Right cardiac atrium (tissue), 5 donors: ENCODE measurements around the gene NCF4. TPM values are rescaled to one million over a fixed set of nuclear protein-coding genes. Genes with fewer than 3 reads are reported as not detected.

Experiments used
- ATAC-seq, 2 donors: fragments of 200-7000 bp; cut with Tn5 transposase; one replicate each; pipeline versions ENCODE4 v1.8.0 to v1.9.1; 2020; ENCODE audit warnings: moderate library complexity in 2 of 2, mild to moderate bottlenecking in 1 of 2
- DNase-seq, 3 donors: peaks; one replicate each; pipeline ENCODE4 v3.0.0-alpha.2; 2020
- H3K27ac ChIP-seq: one replicate; pipeline ENCODE4 v1.5.1; 2013; ENCODE audit warnings: mild to moderate bottlenecking, low read length, control low read depth, moderate library complexity
- H3K27me3 ChIP-seq: one replicate; pipeline ENCODE4 v1.6.1; 2013; ENCODE audit not compliant: control insufficient read depth, insufficient read depth
- H3K4me1 ChIP-seq: one replicate; pipeline ENCODE4 v1.6.1; 2013; ENCODE audit warnings: low read length; ENCODE audit not compliant: control insufficient read depth, insufficient read depth
- H3K4me3 ChIP-seq: one replicate; pipeline ENCODE4 v1.5.1; 2013; ENCODE audit warnings: low read length, control low read depth
- H3K9me3 ChIP-seq: one replicate; pipeline ENCODE4 v1.6.1; 2013; ENCODE audit warnings: low read length; ENCODE audit not compliant: control insufficient read depth
- WGBS: extraction: QIAGEN DNeasy Blood & Tissue Kit; methylation state at CpG from one replicate; pipeline ENCODE4 v1.1.7; 2013; 5-methylcytosine and 5-hydroxymethylcytosine counted together
- intact Hi-C, 4 donors: fragments of 100-400 bp; cut with DNase I; formaldehyde crosslinking; loops; one replicate each; pipeline versions ENCODE4 v1.11.0 to v1.14.0; 2022 to 2023
- polyA plus RNA-seq: library from polyadenylated mRNA; stranded (reverse); fragments of 200-250 nt; gene quantifications from one replicate; pipeline ENCODE4 v1.2.3, GENCODE V29; 2013
- total RNA-seq, 4 donors: library from RNA; stranded (reverse); fragmentation: NEBNext Ultra II Directional; extraction: Animal tissue kit (Norgen Biotek cat#: 25700); gene quantifications; one replicate each; pipeline ENCODE4 v1.2.1, GENCODE V29; 2021
- donor health status: healthy with polysubstance abuse.
- donor health status: DM: no; HTN: yes; CAD: no.
- donor health status: DM: no; HTN: no; CAD: no.
- donor health status: DM: no; HTN: yes; CAD: no; lungs with severe emphysema.
- donor health status: DM: yes; HTN: yes; CAD: no.

The NCF4 gene
- total and polyA plus RNA-seq, 5 donors = 3.1 to 6.9 (median 6.6) TPM

DNA sequence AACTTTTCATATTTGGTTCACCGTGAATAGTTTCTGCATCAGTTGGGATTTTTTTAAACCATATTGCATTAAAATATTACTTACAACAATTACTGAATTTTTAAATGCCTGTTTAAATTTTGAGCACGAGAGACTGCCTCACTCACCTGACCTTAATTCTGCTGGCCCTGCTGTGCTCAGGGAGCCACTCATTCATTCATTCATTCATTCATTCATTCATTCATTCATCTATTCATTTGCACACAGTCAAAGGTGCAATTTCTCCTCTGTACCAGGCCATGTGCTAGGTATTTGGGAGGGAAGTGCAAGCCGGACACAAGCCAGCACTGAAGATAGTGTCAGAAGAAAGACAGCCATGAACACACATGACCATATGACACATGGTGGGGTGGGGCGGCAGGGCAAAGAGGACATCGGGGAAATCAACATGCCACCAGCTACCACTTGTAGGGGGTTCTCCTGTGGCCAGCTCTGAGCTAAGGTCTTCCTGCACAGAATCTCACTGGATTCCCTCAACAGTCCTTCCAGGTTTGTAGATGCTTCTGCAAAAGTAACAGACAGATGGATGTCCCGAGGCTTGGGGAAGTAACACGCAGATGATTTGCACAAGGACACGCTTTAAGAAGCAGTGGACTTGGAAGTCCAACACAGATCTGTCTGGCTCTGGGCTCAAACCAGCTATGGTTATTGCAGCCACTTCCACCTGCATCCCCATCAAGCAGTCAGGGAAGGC is 52.1 kb downstream of the NCF4 start:
- Histone ChIP-seq H3K9me3 (no peaks in the 10 kb centered on the region), H3K4me1 (no peaks in the 10 kb centered on the region), H3K27me3 (no peaks in the 10 kb centered on the region), H3K27ac (no peak overlapping the region), H3K4me3 (no peak overlapping the region)
- DNase-seq (no peak), ATAC-seq (peak; percentile 24 to 39)
- intact Hi-C loops = no loop called here
- 77% methylated on average over 8 of the region's 8 CpGs for WGBS

DNA sequence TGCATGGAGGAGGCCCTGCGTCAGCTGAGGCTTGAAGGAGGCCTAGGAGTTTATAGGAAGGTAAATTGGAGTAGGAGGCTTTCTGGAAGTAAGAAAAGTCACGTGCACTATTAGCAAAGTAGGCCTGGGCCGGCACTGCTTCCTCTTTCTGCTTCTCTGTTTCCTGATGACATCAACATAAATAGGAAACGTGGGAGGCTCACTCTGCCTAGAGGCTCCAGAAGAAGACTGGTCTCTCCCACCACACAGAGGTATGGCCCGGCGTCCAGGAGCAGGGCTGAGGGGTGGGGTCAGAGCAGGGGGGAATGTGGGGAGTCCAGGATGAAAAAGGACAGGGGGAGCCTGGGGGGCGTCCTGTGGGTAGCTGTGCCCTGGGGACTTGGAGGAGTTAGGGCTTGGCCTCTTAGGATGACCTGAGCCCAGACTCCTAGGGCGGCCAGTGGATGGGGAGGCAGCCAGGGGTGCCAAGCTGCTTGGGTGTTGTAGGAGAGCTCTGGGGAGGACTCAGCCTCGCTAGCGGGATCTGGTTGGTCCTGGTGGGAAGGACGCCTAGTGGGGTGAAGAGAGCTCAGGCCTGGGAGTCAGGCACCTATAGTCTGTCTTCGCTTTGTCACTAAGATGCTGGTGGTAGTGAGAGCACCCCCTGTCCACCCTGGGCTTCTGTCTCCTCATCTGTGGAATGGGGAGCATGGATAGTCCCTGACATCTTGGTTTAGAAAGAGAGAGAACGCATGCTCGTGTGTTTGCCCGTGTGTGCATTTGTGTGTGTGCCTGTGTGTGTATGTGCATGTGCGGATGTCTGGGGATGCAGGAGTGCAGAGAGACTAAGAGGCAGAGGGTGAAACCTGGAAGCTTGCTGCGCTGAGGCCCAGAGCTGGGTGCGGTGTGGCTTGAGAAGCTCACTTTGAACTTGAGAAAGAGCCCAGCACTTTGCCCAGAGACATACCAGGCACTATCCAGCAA is 52.9 kb downstream of the NCF4 start, which contains the start of gene CSF2RB:
CSF2RB (plus strand) TSS at position 202 of the 963 bp plus-strand sequence. CDS start 8,580 bp downstream, outside the sequence.
- Histone ChIP-seq H3K9me3 (no peaks in the 10 kb centered on the region), H3K4me1 (no peaks in the 10 kb centered on the region), H3K27me3 (no peaks in the 10 kb centered on the region), H3K4me3 (peak within 1 kb of the TSS; percentile 19), H3K27ac (no peak within 1 kb of the TSS)
- 50% methylated on average over 18 of the region's 18 CpGs for WGBS
- ATAC-seq = peak; percentile 79 to 83
- DNase-seq = peak in 2 of 3 donors; percentile 53 to 74
- intact Hi-C loops = no loop called here

DNA sequence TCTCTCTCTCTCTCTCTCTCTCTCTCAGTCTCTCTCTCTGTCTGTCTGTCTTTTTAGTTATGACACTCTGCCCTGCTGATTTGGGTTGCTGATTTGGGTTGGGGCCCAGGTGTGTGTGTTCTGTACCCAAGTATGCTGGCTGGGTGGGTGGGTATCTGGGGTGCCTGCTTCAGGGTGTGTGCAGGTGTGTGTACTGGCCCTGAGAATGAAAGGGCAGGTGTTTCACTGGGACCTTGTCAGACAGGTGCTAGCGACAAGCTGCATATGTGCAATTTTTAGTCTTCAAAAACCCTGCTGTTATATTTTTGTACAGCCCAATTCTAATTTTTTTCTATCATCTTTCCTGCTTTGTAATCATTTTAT is 53.6 kb downstream of the NCF4 start:
- DNase-seq (no peak), ATAC-seq (no peak)
- 86% methylated on average over 1 of the region's 1 CpG for WGBS
- intact Hi-C loops = no loop called here
- Histone ChIP-seq H3K9me3 (no peaks in the 10 kb centered on the region), H3K27me3 (no peaks in the 10 kb centered on the region), H3K4me1 (no peaks in the 10 kb centered on the region), H3K4me3 (no peak overlapping the region), H3K27ac (no peak overlapping the region)

DNA sequence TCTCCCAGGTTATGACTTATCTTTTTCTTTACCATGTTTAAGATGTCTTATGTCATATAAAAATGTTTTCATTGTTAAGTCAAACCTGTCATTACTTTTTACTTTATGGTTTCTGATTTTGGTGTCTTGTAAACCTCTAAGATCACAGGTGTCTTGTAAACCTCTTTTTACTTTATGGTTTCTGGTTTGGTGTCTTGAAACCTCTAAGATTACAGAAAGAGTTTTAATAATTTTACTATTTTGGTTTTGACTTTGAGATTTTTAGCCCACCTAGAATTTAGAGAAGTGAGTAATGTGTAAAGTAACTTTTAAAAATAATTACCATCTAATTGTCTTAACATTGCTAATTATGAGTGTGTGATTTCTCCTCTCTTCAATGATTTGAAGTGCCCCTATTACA is 55.2 kb downstream of the NCF4 start:
- H3K4me3 ChIP-seq = no peak overlapping the region
- no peaks in the 10 kb centered on the region for H3K27me3 ChIP-seq
- no peaks in the 10 kb centered on the region for H3K9me3 ChIP-seq
- intact Hi-C loops = no loop called here
- DNase-seq = no peak
- H3K4me1 ChIP-seq = no peaks in the 10 kb centered on the region
- no peak for ATAC-seq
- H3K27ac ChIP-seq = no peak overlapping the region

DNA sequence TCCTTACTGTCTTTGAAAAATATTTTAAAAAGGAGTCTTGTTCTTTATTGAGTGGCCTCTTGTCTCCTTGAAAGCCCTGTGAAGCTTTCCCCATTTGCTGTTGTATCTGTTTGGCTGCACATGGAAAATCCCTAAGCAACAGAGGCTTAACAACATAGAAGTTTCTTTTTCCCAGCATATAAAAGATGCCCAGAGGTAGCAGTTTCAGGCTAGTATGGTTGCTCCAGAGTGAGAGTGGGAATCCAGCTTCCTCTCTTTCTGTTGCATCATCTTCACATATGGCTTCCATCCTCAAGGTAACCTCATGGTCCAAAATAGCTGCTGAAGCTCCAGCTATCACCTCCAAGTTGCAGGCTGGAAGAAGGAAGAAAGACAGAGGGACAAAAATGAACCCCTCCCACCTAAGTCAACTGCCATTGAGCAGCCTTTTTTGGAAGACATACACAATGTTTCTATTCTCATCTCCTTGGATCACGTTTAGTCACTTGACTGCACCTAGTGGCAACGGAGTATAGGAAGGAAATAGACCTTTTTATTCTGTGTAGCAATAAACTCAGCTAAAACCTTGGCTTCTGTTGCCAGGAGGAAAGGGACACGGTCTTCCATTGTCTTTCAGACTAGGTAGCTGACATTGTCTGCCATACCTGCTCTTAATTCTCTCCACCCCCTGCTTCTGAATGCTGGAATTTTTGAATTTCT is 57.9 kb downstream of the NCF4 start:
- Histone ChIP-seq H3K9me3 (no peaks in the 10 kb centered on the region), H3K4me1 (no peaks in the 10 kb centered on the region), H3K4me3 (no peak overlapping the region), H3K27ac (no peak overlapping the region), H3K27me3 (no peaks in the 10 kb centered on the region)
- DNase-seq = no peak
- intact Hi-C loops = no loop called here
- WGBS = 59% methylated on average over 3 of the region's 3 CpGs
- no peak for ATAC-seq

DNA sequence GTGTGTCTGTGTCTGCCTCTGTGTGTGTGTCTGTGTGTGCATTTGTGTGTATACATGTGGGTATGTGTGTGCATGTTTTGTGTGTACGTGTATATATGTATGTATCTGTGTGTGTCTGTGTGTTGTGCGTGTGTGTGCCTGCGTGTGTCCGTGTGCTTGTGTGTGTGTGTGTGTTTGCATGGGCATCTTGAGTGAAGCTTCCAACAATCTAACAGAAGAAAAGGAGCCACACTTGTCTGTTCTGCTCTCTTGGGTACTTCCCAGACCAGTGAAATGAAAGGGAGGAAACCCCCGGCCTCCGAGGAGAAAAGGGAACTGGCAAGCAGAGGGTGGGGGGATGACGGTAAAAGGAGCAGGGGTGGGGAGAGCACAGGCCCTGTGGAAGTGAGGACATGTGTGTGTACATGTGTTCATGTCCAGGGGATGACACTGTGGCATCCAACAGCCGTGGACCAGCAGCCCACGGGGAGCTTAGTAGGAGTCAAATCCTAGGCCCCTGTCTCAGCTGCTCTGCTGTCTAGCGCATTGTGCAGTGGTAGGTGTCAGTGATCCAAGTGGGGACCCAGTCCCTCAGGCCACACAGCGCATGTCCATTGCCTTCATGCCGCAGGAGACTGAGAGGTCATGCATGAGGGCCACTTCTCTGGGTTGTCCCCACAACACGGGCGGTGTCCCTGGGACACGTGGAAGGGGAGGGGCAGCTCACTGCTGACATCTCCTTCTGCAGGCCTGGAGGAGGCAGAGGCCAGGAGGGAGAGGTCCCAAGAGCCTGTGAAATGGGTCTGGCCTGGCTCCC is 60.7 kb downstream of the NCF4 start:
- no peak for DNase-seq
- H3K4me3 ChIP-seq = no peak overlapping the region
- 51% methylated on average over 15 of the region's 15 CpGs for WGBS
- no peaks in the 10 kb centered on the region for H3K9me3 ChIP-seq
- intact Hi-C loops = no loop called here
- no peaks in the 10 kb centered on the region for H3K4me1 ChIP-seq
- ATAC-seq = peak in 1 of 2 donors; percentile 42
- H3K27ac ChIP-seq = no peak overlapping the region
- H3K27me3 ChIP-seq = no peaks in the 10 kb centered on the region

DNA sequence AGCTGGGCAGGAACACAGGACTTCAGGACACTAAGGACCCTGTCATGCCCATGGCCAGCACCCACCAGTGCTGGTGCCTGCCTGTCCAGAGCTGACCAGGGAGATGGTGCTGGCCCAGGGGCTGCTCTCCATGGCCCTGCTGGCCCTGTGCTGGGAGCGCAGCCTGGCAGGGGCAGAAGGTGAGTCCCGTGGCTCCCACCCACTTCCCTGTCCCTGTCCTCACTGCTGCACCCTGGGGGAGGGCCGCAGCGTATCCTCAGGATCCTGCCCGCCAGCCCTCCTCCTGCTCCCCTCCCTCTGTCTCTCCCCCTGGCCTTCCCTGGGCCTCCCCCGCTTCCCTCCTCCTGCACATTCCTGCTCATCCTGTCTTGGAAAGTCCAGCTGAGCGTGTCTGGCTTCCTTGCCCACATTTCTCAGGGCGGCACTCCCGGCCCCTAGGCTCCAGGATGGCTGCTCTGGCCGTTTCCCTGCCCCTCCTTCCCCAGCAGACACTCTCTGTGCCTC is 61.4 kb downstream of the NCF4 start:
- intact Hi-C loops = no loop called here
- Histone ChIP-seq H3K4me3 (no peak overlapping the region), H3K4me1 (no peaks in the 10 kb centered on the region), H3K27ac (no peak overlapping the region), H3K9me3 (no peaks in the 10 kb centered on the region), H3K27me3 (no peaks in the 10 kb centered on the region)
- WGBS = 31% methylated on average over 10 of the region's 10 CpGs
- ATAC-seq (peak; percentile 27 to 43), DNase-seq (no peak)

DNA sequence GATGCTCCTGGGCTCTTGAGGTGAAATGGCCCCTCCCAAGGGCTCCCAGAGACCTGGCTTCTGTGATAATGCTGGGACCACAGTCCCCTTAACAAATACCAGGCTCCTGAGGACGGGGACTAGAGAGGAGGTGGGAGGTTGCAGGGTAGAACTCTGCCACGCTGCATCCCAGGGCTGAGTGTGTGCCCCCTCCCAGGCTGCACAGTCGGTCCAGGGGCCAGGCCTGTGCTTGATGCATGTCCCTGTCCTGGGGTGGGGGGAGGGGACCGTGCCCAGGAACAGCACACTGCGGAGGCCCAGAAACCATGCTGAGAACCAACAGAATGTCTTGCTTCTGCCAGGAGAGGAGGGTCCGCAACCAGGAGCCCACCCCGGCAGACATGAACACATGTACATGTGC is 61.9 kb downstream of the NCF4 start:
- no peak overlapping the region for H3K4me3 ChIP-seq
- H3K4me1 ChIP-seq = no peaks in the 10 kb centered on the region
- intact Hi-C loops = no loop called here
- no peak for ATAC-seq
- 72% methylated on average over 7 of the region's 7 CpGs for WGBS
- no peak overlapping the region for H3K27ac ChIP-seq
- H3K27me3 ChIP-seq = no peaks in the 10 kb centered on the region
- no peak for DNase-seq
- no peaks in the 10 kb centered on the region for H3K9me3 ChIP-seq

DNA sequence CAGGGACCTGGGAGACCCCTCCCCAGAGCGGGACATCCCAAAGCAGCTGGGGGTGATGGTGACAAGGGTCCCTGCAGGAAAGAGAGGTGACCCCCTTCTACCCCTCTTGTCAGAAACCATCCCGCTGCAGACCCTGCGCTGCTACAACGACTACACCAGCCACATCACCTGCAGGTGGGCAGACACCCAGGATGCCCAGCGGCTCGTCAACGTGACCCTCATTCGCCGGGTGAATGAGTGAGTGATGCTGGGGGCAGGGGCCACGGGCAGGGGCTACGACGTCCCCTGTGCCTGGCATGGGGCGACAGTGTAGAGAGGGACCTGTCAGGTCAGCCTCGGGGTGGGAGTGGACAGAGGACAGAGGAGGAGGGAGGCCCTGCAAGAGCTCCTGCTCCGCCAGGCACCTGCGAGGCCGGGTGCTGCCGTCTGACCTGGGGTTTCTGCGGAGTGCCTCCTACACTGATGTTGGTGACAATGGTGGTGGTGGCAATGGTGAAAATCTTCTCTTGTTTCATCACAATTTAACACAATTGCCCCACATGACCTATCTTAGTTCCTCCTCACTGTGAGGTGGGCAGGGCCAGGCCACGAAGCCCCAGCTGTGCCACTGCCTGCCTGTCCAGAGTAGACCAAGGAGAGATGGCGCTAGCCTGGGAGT is 62.5 kb downstream of the NCF4 start:
- DNase-seq (no peak), ATAC-seq (no peak)
- Histone ChIP-seq H3K27me3 (no peaks in the 10 kb centered on the region), H3K9me3 (no peaks in the 10 kb centered on the region), H3K4me1 (no peaks in the 10 kb centered on the region), H3K27ac (no peak overlapping the region), H3K4me3 (no peak overlapping the region)
- 87% methylated on average over 21 of the region's 21 CpGs for WGBS
- intact Hi-C loops = no loop called here

DNA sequence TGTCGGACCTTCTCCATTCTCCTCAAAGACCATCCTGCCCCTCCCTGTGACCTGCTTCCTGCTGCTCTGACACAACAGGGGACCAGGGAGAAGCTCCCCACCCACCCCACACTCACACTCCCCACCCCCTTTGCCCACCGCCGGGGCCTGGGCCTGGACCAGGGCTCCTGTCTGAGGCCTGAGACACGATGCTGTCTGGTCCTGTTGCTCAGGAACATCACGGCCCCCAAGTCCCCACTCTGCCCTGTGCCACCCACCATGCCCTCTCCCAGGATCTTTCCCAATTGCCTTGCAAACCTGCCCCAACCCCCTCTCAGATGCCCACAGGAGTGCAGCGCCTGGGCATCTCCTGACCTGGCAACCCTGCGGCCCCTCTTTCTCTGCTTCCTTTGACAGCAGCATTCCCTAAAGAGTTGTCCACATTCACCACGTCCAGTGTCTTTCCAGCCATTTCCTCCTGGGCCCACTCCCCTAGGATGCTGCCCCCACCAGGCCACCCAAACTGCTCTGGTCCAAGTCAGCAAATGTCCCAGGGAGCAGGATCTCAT is 63.4 kb downstream of the NCF4 start:
- Histone ChIP-seq H3K4me3 (no peak overlapping the region), H3K9me3 (no peaks in the 10 kb centered on the region), H3K27ac (no peak overlapping the region), H3K4me1 (no peaks in the 10 kb centered on the region), H3K27me3 (no peaks in the 10 kb centered on the region)
- 80% methylated on average over 8 of the region's 8 CpGs for WGBS
- intact Hi-C loops = no loop called here
- ATAC-seq (no peak), DNase-seq (no peak)
